HepG2 (cell line): ENCODE data around the gene PLA2G4F.

Source experiments
- FOXO1 ChIP-seq: sonication (generic); formaldehyde crosslinking; IDR thresholded peaks from 2 replicates; pipeline ENCODE4 v1.4.0; 2020; ENCODE audit warnings: missing genetic modification reagents
- POLR2AphosphoS5 ChIP-seq: IDR thresholded peaks from 2 replicates; pipeline ENCODE4 v1.6.1; 2012; ENCODE audit warnings: low read depth, low read length
- SUZ12 ChIP-seq: fragments of 150-350 bp; IDR thresholded peaks from 2 replicates; pipeline ENCODE4 v1.6.1; 2014; ENCODE audit warnings: low read depth, low read length
- ZBTB7B ChIP-seq: sonication (generic); formaldehyde crosslinking; IDR thresholded peaks from 2 replicates; pipeline ENCODE4 v1.4.0; 2020; ENCODE audit warnings: missing genetic modification reagents
- TF ChIP-seq, protein P1 (sequence below): sonication (generic); formaldehyde crosslinking; IDR thresholded peaks from 2 replicates; pipeline ENCODE4 v1.5.0; 2020; ENCODE audit warnings: mild to moderate bottlenecking, missing genetic modification reagents, moderate library complexity
- TF ChIP-seq, protein P2 (sequence below), 2 experiments: sonication (generic) in 1 of 2; formaldehyde crosslinking in 1 of 2; IDR thresholded peaks; 2 replicates each; pipeline versions ENCODE4 v1.4.0 to v1.6.1; 2018 to 2020; ENCODE audit warnings: missing genetic modification reagents in 2 of 2, borderline replicate concordance in 1 of 2, low read depth in 1 of 2, mild to moderate bottlenecking in 1 of 2, missing biosample characterization in 1 of 2

DNA sequence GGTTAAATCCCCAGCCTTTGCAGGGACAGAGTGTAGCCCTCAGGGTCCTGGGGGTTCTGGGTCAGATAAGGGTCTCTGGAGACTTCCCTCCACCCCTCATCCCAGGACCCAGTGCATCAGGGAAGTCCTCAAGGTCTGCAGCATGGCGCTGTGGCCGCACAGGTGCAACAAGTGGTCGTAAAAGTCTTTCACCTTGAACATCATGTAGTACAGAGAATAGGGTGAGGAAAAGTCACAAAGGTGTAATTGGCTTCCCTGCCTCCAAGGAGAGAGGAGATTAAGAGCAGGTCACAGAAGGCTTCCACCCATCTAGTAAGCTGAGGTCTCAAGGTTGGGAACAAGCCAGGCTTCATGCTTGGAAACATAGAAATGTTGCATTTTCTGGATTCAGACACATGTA, 32.9 kb downstream of the PLA2G4F start:
- no peak for TF ChIP-seq POLR2AphosphoS5
- TF ChIP-seq ZBTB7B (CRISPR knock-in tag), result no peak
- TF ChIP-seq, protein P1, sequence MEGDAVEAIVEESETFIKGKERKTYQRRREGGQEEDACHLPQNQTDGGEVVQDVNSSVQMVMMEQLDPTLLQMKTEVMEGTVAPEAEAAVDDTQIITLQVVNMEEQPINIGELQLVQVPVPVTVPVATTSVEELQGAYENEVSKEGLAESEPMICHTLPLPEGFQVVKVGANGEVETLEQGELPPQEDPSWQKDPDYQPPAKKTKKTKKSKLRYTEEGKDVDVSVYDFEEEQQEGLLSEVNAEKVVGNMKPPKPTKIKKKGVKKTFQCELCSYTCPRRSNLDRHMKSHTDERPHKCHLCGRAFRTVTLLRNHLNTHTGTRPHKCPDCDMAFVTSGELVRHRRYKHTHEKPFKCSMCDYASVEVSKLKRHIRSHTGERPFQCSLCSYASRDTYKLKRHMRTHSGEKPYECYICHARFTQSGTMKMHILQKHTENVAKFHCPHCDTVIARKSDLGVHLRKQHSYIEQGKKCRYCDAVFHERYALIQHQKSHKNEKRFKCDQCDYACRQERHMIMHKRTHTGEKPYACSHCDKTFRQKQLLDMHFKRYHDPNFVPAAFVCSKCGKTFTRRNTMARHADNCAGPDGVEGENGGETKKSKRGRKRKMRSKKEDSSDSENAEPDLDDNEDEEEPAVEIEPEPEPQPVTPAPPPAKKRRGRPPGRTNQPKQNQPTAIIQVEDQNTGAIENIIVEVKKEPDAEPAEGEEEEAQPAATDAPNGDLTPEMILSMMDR (CRISPR knock-in tag), result no peak
- TF ChIP-seq, protein P2, sequence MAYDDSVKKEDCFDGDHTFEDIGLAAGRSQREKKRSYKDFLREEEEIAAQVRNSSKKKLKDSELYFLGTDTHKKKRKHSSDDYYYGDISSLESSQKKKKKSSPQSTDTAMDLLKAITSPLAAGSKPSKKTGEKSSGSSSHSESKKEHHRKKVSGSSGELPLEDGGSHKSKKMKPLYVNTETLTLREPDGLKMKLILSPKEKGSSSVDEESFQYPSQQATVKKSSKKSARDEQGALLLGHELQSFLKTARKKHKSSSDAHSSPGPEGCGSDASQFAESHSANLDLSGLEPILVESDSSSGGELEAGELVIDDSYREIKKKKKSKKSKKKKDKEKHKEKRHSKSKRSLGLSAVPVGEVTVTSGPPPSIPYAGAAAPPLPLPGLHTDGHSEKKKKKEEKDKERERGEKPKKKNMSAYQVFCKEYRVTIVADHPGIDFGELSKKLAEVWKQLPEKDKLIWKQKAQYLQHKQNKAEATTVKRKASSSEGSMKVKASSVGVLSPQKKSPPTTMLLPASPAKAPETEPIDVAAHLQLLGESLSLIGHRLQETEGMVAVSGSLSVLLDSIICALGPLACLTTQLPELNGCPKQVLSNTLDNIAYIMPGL (CRISPR knock-in tag; IDR thresholded peaks at IDR 0.05; ENCODE audit: borderline replicate concordance in 1 of 2, low read depth in 1 of 2), result no peak
- no peak for TF ChIP-seq FOXO1 (CRISPR knock-in tag)
- no peak for TF ChIP-seq SUZ12
